Stimulated activated naive CD8-positive, alpha-beta T cell treated with anti-CD3 and anti-CD28 coated beads, Interleukin-15, Interleukin-2, amounts not matched to agents 100 ng/mL and 50 ng/mL, for 24 hours (primary cell): ENCODE results near the gene ST3GAL3.

Experiments used
- H3K27ac Mint-ChIP-seq: one replicate; pipeline ENCODE4 v1.8.0; 2021; ENCODE audit warnings: mild to moderate bottlenecking, mixed read lengths
- H3K27me3 Mint-ChIP-seq: one replicate; pipeline ENCODE4 v1.8.0; 2021; ENCODE audit warnings: mixed read lengths
- H3K36me3 Mint-ChIP-seq: one replicate; pipeline ENCODE4 v1.8.0; 2021; ENCODE audit warnings: low read depth, mixed read lengths
- H3K4me1 Mint-ChIP-seq: one replicate; pipeline ENCODE4 v1.8.0; 2021; ENCODE audit warnings: low read depth, mixed read lengths
- H3K4me3 Mint-ChIP-seq: one replicate; pipeline ENCODE4 v1.8.0; 2021; ENCODE audit warnings: mild to moderate bottlenecking, mixed read lengths
- H3K9me3 Mint-ChIP-seq: one replicate; pipeline ENCODE4 v1.8.0; 2021; ENCODE audit warnings: mixed read lengths

The ST3GAL3 gene

DNA sequence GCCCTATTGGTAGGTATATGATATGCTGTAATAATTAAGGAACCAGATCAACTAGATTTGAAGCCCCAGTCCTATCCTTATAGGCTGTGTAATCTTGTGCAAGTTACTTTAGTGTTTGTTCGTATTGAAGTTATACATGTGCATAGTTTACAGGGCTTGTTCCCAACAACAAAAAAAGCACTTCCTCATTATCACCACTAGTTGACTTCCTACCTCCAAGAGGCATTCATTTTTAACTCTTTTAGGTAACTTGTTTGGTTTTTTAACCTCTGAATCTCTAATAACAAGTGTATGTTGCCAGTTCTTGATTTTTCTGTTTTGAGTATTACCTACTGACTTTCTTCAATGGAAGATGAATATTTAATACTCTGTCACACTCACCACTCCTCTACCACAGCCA lies 71.9 kb downstream of the ST3GAL3 start:
- Mint-ChIP-seq H3K4me1 (peaks cover 16% of the 10 kb centered on the region), H3K9me3 (peaks cover 22% of the 10 kb centered on the region), H3K36me3 (peaks cover 42% of the 10 kb centered on the region), H3K27me3 (no peaks in the 10 kb centered on the region), H3K4me3 (no peak overlapping the region), H3K27ac (no peak overlapping the region)

GRCh38 chr1:43779805-43780403 lies 72.6 kb downstream of the ST3GAL3 start:
- peaks cover 42% of the 10 kb centered on the region for H3K36me3 Mint-ChIP-seq
- no peak overlapping the region for H3K4me3 Mint-ChIP-seq
- no peaks in the 10 kb centered on the region for H3K27me3 Mint-ChIP-seq
- H3K9me3 Mint-ChIP-seq = peaks cover 22% of the 10 kb centered on the region
- peaks cover 16% of the 10 kb centered on the region for H3K4me1 Mint-ChIP-seq
- H3K27ac Mint-ChIP-seq = no peak overlapping the region

DNA sequence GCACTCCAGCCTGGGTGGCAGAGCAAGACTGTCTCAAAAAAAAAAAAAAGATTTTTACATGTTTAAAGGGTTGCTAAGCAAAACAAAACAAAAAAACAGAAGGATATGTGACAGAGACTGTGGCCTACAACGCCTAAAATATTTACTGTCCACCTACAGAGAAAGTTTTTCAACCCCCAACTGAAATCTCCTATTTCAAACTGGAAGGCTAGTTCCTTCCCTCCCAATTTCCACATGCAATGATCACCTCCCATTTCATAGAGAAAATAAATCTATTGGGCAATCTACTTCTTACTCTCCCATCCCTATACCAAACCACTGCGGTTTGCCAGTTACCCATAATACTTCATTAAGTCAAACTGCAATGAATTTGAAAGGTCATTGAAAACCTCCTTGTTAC lies 74.2 kb downstream of the ST3GAL3 start:
- peaks cover 34% of the 10 kb centered on the region for H3K36me3 Mint-ChIP-seq
- H3K4me3 Mint-ChIP-seq = no peak overlapping the region
- peaks cover 16% of the 10 kb centered on the region for H3K4me1 Mint-ChIP-seq
- H3K27me3 Mint-ChIP-seq = no peaks in the 10 kb centered on the region
- H3K27ac Mint-ChIP-seq = no peak overlapping the region
- H3K9me3 Mint-ChIP-seq = peaks cover 22% of the 10 kb centered on the region

DNA sequence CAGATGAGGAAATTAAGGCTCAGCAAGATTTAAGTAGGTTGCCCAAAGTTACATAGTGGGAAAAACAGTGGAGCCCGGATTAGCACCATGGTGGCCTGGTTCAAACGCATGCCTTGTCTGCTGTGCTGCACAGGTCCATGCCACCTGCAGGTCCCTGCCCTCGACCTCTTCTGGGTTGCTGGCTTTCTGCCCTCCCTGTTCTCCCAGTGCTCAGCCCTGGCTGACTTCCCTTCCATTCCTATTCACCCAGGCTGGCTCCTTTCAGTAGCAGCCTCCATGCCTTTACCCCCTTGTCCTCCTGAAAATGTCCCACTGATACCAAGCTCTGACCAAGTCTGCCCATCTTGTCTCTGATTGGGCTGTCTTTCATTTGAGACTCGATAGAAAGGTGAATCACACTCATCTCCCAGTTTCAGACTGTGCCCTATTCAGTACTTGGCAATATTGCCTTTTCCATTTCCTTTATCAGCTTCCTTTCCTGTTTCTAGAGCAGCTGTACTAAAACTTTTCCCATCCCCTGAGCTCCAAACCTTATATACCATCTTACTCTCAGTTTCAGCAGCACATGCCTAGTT lies 75.8 kb downstream of the ST3GAL3 start:
- no peak overlapping the region for H3K4me3 Mint-ChIP-seq

GRCh38 chr1:43783671-43784205 lies 76.4 kb downstream of the ST3GAL3 start:
- H3K27ac Mint-ChIP-seq = peak overlapping the region; percentile 9
- H3K9me3 Mint-ChIP-seq = peaks cover 18% of the 10 kb centered on the region
- peaks cover 16% of the 10 kb centered on the region for H3K4me1 Mint-ChIP-seq
- H3K4me3 Mint-ChIP-seq = no peak overlapping the region
- H3K36me3 Mint-ChIP-seq = peaks cover 18% of the 10 kb centered on the region
- no peaks in the 10 kb centered on the region for H3K27me3 Mint-ChIP-seq

More for the DNA sequence above, 75.8 kb downstream of the ST3GAL3 start:
- Mint-ChIP-seq H3K9me3 (peaks cover 18% of the 10 kb centered on the region), H3K27me3 (no peaks in the 10 kb centered on the region), H3K27ac (peak overlapping the region; percentile 9), H3K36me3 (peaks cover 18% of the 10 kb centered on the region), H3K4me1 (peaks cover 16% of the 10 kb centered on the region)

GRCh38 chr1:43786201-43786958 lies 79.0 kb downstream of the ST3GAL3 start:
- no peaks in the 10 kb centered on the region for H3K36me3 Mint-ChIP-seq
- H3K27me3 Mint-ChIP-seq = no peaks in the 10 kb centered on the region
- no peaks in the 10 kb centered on the region for H3K9me3 Mint-ChIP-seq
- no peak overlapping the region for H3K4me3 Mint-ChIP-seq
- peaks cover 23% of the 10 kb centered on the region for H3K4me1 Mint-ChIP-seq
- no peak overlapping the region for H3K27ac Mint-ChIP-seq

DNA sequence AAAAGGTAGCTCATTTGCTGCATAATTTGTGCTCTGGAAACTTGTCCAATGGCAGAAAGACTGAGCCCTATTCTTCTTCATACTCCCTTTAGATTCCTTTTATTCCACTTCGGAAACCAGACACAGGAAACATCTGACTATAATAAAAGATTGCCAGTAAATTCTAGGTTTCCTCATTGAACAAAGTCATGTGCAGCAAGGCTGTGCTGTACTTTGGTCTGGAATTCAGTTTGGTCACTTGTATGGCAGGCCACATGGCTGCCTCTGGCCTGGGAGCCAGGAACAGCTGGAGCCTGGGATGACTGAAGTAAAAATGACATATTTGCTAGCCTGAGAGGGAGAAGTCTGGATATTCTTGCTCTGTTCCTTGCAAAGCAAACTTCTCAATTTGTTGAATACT lies 79.6 kb downstream of the ST3GAL3 start:
- Mint-ChIP-seq H3K9me3 (no peaks in the 10 kb centered on the region), H3K4me1 (peaks cover 23% of the 10 kb centered on the region), H3K27ac (no peak overlapping the region), H3K27me3 (no peaks in the 10 kb centered on the region), H3K4me3 (no peak overlapping the region), H3K36me3 (peaks cover 2% of the 10 kb centered on the region)

GRCh38 chr1:43789604-43790550 lies 82.5 kb downstream of the ST3GAL3 start:
- Mint-ChIP-seq H3K4me3 (no peak overlapping the region), H3K9me3 (no peaks in the 10 kb centered on the region), H3K27ac (no peak overlapping the region), H3K27me3 (no peaks in the 10 kb centered on the region), H3K36me3 (peaks cover 11% of the 10 kb centered on the region), H3K4me1 (peaks cover 11% of the 10 kb centered on the region)

DNA sequence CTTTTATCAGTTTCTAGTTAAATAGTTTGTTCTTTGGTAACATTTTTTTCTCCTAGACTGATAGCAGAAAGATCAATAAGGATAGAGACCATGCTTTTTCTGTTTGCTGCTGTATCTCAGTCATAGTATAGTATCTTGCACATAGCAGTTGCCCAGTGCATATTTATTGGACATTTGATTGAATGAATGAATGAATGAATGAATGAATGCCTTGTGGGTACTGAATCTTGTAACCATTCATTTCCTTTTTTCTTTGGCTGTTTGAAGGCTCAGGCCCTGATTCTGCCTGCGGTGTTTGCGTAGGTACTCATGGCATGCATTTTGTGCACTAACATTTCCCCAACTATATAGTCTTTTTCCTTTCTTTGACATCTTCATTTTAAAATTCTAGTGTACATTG lies 83.9 kb downstream of the ST3GAL3 start:
- Mint-ChIP-seq H3K27ac (no peak overlapping the region), H3K27me3 (no peaks in the 10 kb centered on the region), H3K9me3 (no peaks in the 10 kb centered on the region), H3K36me3 (peaks cover 11% of the 10 kb centered on the region), H3K4me1 (peaks cover 11% of the 10 kb centered on the region), H3K4me3 (no peak overlapping the region)

GRCh38 chr1:43796111-43796581 lies 88.8 kb downstream of the ST3GAL3 start:
- no peak overlapping the region for H3K27ac Mint-ChIP-seq
- H3K9me3 Mint-ChIP-seq = no peaks in the 10 kb centered on the region
- no peak overlapping the region for H3K4me3 Mint-ChIP-seq
- H3K27me3 Mint-ChIP-seq = no peaks in the 10 kb centered on the region
- peaks cover 14% of the 10 kb centered on the region for H3K4me1 Mint-ChIP-seq
- H3K36me3 Mint-ChIP-seq = peaks cover 15% of the 10 kb centered on the region

- Mint-ChIP-seq H3K27me3 (no peaks in the 10 kb centered on the region), H3K36me3 (peaks cover 4% of the 10 kb centered on the region), H3K9me3 (no peaks in the 10 kb centered on the region), H3K27ac (no peak overlapping the region), H3K4me3 (no peak overlapping the region), H3K4me1 (peaks cover 14% of the 10 kb centered on the region)
Measured at GRCh38 chr1:43797891-43798290, 90.6 kb downstream of the ST3GAL3 start.

- Mint-ChIP-seq H3K4me1 (peaks cover 14% of the 10 kb centered on the region), H3K9me3 (no peaks in the 10 kb centered on the region), H3K27ac (peak overlapping the region; percentile 65), H3K4me3 (no peak overlapping the region), H3K27me3 (no peaks in the 10 kb centered on the region), H3K36me3 (peaks cover 4% of the 10 kb centered on the region)
Measured at GRCh38 chr1:43799656-43800635, 92.6 kb downstream of the ST3GAL3 start.

- Mint-ChIP-seq H3K27me3 (no peaks in the 10 kb centered on the region), H3K4me1 (peaks cover 14% of the 10 kb centered on the region), H3K9me3 (no peaks in the 10 kb centered on the region), H3K4me3 (no peak overlapping the region), H3K27ac (peak overlapping the region; percentile 45), H3K36me3 (peaks cover 4% of the 10 kb centered on the region)
Measured at GRCh38 chr1:43800771-43801170, 93.4 kb downstream of the ST3GAL3 start.
